IPS DF 4.7 (cell line): ENCODE measurements around the gene LNPEP.

Experiments
- DNase-seq: peaks from one replicate; pipeline ENCODE4 v3.0.0-alpha.2; 2013; ENCODE audit warnings: low spot score; ENCODE audit errors: extremely low read depth

The LNPEP gene

GRCh38 chr5:96935559-96936430 lies at the start of gene LNPEP:
LNPEP (plus strand) TSS chr5:96936080; CDS start chr5:96936156, 76 bp downstream.
- DNase-seq: peak; percentile 86

- no peak for DNase-seq
These were observed 42.5 kb upstream of the LNPEP start for GRCh38 chr5:96893342-96893741.

GRCh38 chr5:96896276-96896675 lies 39.6 kb upstream of the LNPEP start:
- DNase-seq: no peak

GRCh38 chr5:96896806-96897205 lies 39.1 kb upstream of the LNPEP start:
- DNase-seq: no peak

- DNase-seq: no peak
These were observed 34.5 kb upstream of the LNPEP start for GRCh38 chr5:96901384-96901783.

- no peak for DNase-seq
These were observed 34.0 kb upstream of the LNPEP start for GRCh38 chr5:96901841-96902240.

- no peak for DNase-seq
These were observed 33.0 kb upstream of the LNPEP start for GRCh38 chr5:96902876-96903275.

GRCh38 chr5:96903300-96903699 lies 32.6 kb upstream of the LNPEP start:
- DNase-seq: no peak

GRCh38 chr5:96904054-96904931 lies 31.6 kb upstream of the LNPEP start:
- no peak for DNase-seq

GRCh38 chr5:96905864-96906263 lies 30.0 kb upstream of the LNPEP start:
- DNase-seq: no peak

GRCh38 chr5:96909003-96909402 lies 26.9 kb upstream of the LNPEP start:
- DNase-seq: no peak

- no peak for DNase-seq
These were observed 26.4 kb upstream of the LNPEP start for GRCh38 chr5:96909435-96909834.

- DNase-seq: no peak
These were observed 24.7 kb upstream of the LNPEP start for GRCh38 chr5:96911139-96911538.

- DNase-seq: no peak
These were observed 22.6 kb upstream of the LNPEP start for GRCh38 chr5:96913233-96913632.

- no peak for DNase-seq
These were observed 16.1 kb upstream of the LNPEP start for GRCh38 chr5:96919754-96920197.

GRCh38 chr5:96920744-96921355 lies 15.0 kb upstream of the LNPEP start:
- DNase-seq: no peak

GRCh38 chr5:96922499-96923244 lies 13.2 kb upstream of the LNPEP start:
- no peak for DNase-seq

GRCh38 chr5:96924016-96924443 lies 11.8 kb upstream of the LNPEP start:
- no peak for DNase-seq

- no peak for DNase-seq
These were observed 9.6 kb upstream of the LNPEP start for GRCh38 chr5:96926276-96926675.

- no peak for DNase-seq
These were observed 8.9 kb upstream of the LNPEP start for GRCh38 chr5:96927008-96927407.
